Activated T-cell treated with anti-CD3 and anti-CD28 coated beads for 24 hours (primary cell): ENCODE results near the gene TMEM205.
"Not testable (repeated sequence)": the region's sequence is repeated elsewhere in the genome, so short reads cannot be mapped to it uniquely, and the experiment has no call there.

ENCODE experiments used
- DNase-seq: peaks from one replicate; pipeline ENCODE4 v3.0.0-alpha.2; 2020; ENCODE audit warnings: low read depth

The TMEM205 gene

GRCh38 chr19:11346104-11346940 lies at the start of gene TMEM205, which contains the start of gene CCDC159:
TMEM205 (minus strand) TSS chr19:11346268; CDS start chr19:11345619, 649 bp downstream.
CCDC159 (plus strand) TSS chr19:11346519; CDS start chr19:11346607, 88 bp downstream.
- DNase-seq = peak; percentile 98

- DNase-seq = no peak
These were observed 45.0 kb upstream of the TMEM205 start for GRCh38 chr19:11390933-11391680.

GRCh38 chr19:11390359-11390758 lies 44.3 kb upstream of the TMEM205 start:
- DNase-seq = no peak

GRCh38 chr19:11387162-11388034 lies 41.3 kb upstream of the TMEM205 start:
- DNase-seq = no peak

- no peak for DNase-seq
These were observed 38.7 kb upstream of the TMEM205 start for GRCh38 chr19:11384778-11385129.

- DNase-seq = no peak
These were observed 37.6 kb upstream of the TMEM205 start for GRCh38 chr19:11383706-11384048.

GRCh38 chr19:11382898-11383705 lies 37.0 kb upstream of the TMEM205 start:
- no peak for DNase-seq

GRCh38 chr19:11380653-11381537 lies 34.8 kb upstream of the TMEM205 start:
- DNase-seq = peak; percentile 92

GRCh38 chr19:11379857-11380350 lies 33.8 kb upstream of the TMEM205 start:
- no peak for DNase-seq

- not testable (repeated sequence) for DNase-seq
These were observed 33.3 kb upstream of the TMEM205 start for GRCh38 chr19:11379269-11379845.

- DNase-seq = no peak
These were observed 32.5 kb upstream of the TMEM205 start for GRCh38 chr19:11378319-11379189.

GRCh38 chr19:11377756-11378155 lies 31.7 kb upstream of the TMEM205 start:
- DNase-seq = no peak

- no peak for DNase-seq
These were observed 31.2 kb upstream of the TMEM205 start for GRCh38 chr19:11377237-11377636.

- DNase-seq = peak; percentile 55
These were observed 29.3 kb upstream of the TMEM205 start for GRCh38 chr19:11375143-11375948.

GRCh38 chr19:11374433-11375142 lies 28.5 kb upstream of the TMEM205 start, which contains the start of gene SWSAP1:
SWSAP1 (plus strand) TSS chr19:11374666; CDS start chr19:11374681, 15 bp downstream.
- DNase-seq = peak; percentile 95

- no peak for DNase-seq
These were observed 27.9 kb upstream of the TMEM205 start for GRCh38 chr19:11373885-11374432.
